ENCODE data around the gene ABCF1.
A peak's percentile ranks its signal among the peaks of the same experiment; 100 is the strongest.

The ABCF1 gene

GRCh38 chr6:30601815-30602641 lies 30.8 kb downstream of the ABCF1 start:
- DNase-seq (ENCODE audit: low spot score) = no peak

- DNase-seq (ENCODE audit: low spot score) = no peak
Observed at GRCh38 chr6:30603961-30604360, 32.7 kb downstream of the ABCF1 start.

GRCh38 chr6:30610065-30610464 lies 38.8 kb downstream of the ABCF1 start:
- no peak for DNase-seq (ENCODE audit: low spot score)

- DNase-seq (ENCODE audit: low spot score) = no peak
Observed at GRCh38 chr6:30611150-30611855, 40.1 kb downstream of the ABCF1 start.

DNA sequence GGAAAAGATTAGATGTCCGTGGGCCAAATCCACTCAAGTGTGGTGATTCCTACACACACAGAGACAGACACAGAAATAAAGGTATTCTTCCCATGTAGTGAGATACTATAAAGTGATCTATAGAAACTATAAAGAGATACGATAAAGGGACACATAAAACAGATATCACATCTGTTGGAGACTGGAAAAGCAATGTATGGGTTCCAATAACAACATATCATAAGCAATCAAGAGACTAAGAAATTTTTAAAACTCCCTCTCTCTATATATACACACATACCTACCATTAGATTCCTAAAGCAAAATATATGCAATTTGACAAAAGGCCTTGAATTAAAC lies 40.6 kb downstream of the ABCF1 start:
- DNase-seq (ENCODE audit: low spot score) = no peak

DNA sequence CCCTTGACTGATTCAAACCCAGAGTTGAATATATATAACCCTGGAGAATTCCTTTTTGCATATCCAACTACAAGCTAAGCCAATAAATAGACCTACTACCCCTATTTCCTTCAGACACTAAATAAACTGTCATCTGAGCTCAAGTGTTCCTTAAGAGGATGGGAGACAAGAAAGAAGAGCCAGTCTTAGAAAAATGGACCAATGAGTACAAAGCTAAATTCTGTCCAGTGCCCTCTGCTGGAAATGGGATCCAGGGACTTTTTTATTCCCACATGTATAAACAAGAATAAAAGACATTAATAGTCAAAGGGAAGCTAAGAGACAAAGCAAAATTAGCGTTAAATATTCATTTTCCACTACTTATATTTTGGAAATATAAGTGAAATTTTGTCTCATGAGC lies 41.0 kb downstream of the ABCF1 start:
- DNase-seq (ENCODE audit: low spot score) = peak; percentile 48

- DNase-seq (ENCODE audit: low spot score) = no peak
Observed at GRCh38 chr6:30612687-30613248, 41.5 kb downstream of the ABCF1 start.

GRCh38 chr6:30613251-30614043 lies 42.2 kb downstream of the ABCF1 start:
- DNase-seq (ENCODE audit: low spot score) = peak; percentile 82

GRCh38 chr6:30614044-30614842 lies 43.0 kb downstream of the ABCF1 start:
- no peak for DNase-seq (ENCODE audit: low spot score)

DNA sequence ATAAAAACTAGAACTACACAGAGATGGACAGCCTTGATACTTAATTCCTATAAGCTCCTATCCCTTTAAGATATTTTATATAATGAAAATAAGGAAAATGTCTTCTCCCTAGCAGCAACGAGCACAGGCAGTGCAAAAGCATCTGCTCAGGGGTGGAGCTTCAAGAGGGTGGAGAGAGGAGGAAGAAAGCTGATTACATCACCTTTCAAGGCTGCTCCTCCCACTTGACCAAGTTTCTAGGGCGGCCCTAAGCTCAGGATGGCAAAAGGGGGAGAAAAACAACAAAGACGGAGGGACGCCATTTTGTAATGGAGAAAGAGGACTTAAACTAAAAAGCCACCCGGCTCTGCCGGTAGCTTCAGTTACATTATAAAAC lies 43.6 kb downstream of the ABCF1 start:
- DNase-seq (ENCODE audit: low spot score) = peak; percentile 97

GRCh38 chr6:30615219-30615957 lies 44.1 kb downstream of the ABCF1 start:
- DNase-seq (ENCODE audit: low spot score) = peak; percentile 86

DNA sequence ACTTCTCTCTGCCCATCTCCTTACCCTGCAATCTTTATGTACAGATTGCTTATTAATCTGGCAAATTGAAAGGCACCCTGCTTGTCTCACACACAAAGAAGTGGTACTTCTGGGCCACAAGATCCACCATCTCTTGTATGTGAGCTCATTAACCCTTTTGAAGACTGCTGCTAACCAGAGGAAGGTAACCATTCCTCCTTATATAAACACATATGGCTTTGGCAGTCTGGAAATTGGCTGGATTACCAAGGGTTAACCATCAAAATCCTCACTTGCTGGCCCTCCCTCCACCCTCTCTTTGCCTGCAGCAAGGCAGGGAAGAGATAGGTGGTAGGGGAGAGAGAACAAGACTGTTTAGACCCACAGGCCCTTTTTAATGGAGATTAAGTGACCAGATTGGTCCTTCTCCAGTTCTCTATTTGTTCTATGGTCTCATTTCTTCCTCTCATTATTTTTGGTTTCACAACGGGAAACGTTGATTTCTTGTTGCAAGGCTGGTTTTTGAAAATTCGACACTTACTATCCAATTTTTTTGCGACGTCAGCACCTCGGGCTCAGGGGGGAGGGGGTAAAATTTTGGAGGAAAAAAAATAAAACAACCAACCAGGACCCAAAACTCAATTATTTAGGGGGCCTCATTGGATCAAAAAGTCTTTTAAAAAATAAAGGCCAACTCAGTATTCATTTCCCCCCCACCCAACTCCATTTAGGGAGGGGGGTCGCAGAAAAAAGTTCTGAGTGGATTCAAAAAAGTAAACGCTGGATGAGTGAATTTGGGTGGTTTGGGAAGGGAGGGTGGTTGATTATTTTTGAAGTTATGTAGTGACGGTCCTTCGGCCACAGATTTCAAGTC lies 44.9 kb downstream of the ABCF1 start:
- peak; percentile 78 for DNase-seq (ENCODE audit: low spot score)

- DNase-seq (ENCODE audit: low spot score) = peak; percentile 100
Observed at GRCh38 chr6:30616811-30617564, 45.7 kb downstream of the ABCF1 start, which contains the start of gene PPP1R10. TSS of gene PPP1R10 (minus strand) at chr6:30617243. CDS start at chr6:30609944, 7,299 bp downstream.

DNA sequence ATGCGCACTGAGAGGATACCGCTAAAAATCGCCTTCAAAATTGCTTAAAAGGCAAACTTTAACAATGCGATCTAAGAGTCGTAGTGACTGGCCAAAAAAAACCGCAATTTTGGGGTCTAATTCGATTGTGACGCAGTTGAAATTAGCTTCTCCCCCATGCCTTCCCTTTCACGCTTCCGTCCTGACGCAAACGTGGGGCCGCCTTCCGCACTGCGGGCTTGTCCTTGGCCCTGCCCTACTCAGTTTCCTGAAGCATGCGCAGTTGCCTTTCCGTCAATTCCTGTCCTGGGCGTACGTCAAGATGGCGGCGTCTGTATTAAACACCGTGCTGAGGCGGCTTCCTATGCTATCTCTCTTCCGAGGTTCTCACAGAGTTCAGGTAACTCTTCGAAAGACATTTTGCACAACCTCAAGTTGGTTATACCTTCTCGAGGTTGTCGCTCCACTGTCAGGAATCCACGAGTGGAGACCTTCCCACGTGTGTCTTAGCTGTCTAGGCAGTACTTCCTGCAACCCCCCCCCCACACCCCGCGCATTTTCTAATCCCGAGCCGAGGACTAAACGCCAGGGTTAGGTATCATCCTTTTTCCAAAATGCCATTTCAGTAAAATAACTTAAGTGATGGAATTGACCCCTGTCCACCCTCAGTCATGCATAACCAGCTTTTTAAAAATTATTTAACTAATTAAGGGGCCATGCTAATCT lies 46.5 kb downstream of the ABCF1 start, which contains the start of gene MRPS18B:
TSS of gene MRPS18B (plus strand) at position 276 of the 705 bp plus-strand sequence. CDS start at position 302, 26 bp downstream.
- peak; percentile 97 for DNase-seq (ENCODE audit: low spot score)

DNA sequence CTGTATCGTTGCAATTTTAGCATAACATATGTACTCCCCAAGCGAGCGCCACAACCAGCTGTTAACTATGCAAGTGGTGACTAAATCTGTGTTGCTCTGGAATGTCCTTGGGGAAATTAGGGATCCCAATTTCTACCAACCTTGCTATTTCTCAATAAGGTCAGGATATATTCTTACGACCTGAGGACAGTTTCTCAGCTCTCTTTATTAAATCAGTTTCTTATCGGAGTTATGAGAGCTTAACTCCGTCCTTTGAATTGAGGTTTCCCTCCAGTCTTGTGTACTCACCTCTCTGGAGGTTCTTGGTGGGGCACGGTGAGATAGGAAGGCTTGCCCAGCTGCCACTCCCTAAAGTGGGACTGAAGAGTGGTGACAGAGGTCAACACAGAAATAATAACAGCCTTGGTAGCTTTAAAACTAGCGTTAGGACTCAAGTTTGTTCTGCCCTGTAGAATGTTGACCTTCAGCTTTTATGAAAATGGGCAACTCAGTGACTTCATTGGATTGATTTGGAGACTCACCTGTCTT lies 47.1 kb downstream of the ABCF1 start:
- DNase-seq (ENCODE audit: low spot score) = peak; percentile 58

GRCh38 chr6:30619561-30619960 lies 48.3 kb downstream of the ABCF1 start:
- DNase-seq (ENCODE audit: low spot score) = no peak

- no peak for DNase-seq (ENCODE audit: low spot score)
Observed at GRCh38 chr6:30625511-30625910, 54.3 kb downstream of the ABCF1 start.
